HG03378 (cell line): Measurements from ENCODE around the gene PRH1.

Experiments
- ATAC-seq: cut with Tn5 transposase; IDR thresholded peaks from one replicate; pipeline ENCODE4 v1.9.1; 2021; ENCODE audit warnings: mild to moderate bottlenecking, moderate library complexity; ENCODE audit not compliant: unreplicated experiment

The PRH1 gene

GRCh38 chr12:10884086-10884725, at the start of gene PRH1:
TSS of gene PRH1 (minus strand) at chr12:10884255. CDS start at chr12:10884217, 38 bp downstream.
- no peak for ATAC-seq

DNA sequence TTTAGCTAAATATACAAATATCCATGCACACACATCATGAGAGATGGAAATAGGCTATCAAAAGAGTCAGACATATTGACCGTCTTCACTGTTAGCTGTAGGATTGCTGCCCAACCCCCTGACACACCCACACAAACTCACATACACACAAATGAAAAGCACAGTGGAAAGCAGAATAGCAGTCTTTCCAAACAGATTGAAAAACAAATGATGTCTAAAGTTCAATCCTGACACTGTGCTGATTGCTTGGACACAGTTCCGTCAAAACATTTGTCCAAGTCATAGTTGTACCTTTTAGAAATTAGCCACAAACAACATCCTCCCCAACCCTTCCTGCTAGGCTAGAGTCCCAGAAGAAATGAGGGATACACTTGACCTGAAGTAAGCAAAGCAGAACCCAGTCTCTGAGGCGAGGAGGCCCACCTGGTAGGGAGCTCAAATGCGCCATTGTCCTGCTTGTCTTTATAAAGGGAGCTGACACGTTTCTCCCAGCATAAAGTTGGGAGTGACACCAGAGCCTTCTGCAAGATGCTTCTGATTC, 44.8 kb upstream of the PRH1 start, which contains the start of gene PRH2:
Gene PRH2, plus strand, starts transcription at position 491 of the 541 bp plus-strand sequence. Its CDS starts 38 bp downstream, at position 529.
- ATAC-seq, result no peak

GRCh38 chr12:10926269-10926668, 42.2 kb upstream of the PRH1 start:
- ATAC-seq, result no peak

DNA sequence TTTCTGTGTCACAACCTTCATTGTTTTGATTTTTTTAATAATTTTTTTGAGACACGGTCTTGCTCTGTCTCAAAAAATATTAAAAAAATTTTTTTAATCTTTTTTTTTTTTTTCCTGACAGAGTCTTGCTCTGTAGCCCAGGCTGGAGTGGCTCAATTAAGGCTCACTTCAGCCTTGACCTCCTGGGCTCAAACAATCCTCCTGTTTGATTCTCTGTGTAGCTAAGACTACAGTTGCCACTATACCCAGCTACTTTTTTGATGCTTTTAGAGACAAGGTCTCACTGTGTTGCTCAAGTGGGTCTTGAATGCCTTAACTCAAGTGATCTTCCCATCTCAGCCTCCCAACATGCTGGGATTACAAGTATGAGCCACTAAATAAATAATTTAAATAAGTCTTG, 35.8 kb upstream of the PRH1 start:
- no peak for ATAC-seq

DNA sequence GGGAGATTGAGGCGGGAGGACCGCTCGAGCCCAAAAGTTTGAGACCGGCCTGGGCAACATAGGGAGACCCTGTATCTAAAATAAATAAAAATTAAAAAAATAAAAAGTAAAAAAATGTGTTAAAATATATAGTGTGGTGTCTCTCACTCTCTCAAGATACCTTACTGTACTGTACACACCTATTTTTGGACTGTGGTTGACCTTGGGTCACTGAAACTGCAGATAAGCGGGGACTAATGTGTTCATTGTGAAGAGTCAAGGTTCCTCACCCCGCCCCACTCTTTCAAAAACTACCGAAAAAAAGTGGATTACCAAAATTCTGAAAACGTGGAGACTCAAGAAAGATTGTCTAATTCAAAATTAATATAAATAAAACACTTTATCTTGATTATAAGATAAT, 26.3 kb upstream of the PRH1 start:
- ATAC-seq, result no peak

GRCh38 chr12:10909462-10909861, 25.4 kb upstream of the PRH1 start, which contains the start of gene TAS2R13:
TSS of gene TAS2R13 (minus strand) at chr12:10909562. CDS start at chr12:10909298, 264 bp downstream.
- no peak for ATAC-seq

- ATAC-seq, result no peak
Observed at GRCh38 chr12:10904686-10905085, 20.6 kb upstream of the PRH1 start.

- ATAC-seq, result no peak
Observed at GRCh38 chr12:10901427-10901826, 17.4 kb upstream of the PRH1 start.

DNA sequence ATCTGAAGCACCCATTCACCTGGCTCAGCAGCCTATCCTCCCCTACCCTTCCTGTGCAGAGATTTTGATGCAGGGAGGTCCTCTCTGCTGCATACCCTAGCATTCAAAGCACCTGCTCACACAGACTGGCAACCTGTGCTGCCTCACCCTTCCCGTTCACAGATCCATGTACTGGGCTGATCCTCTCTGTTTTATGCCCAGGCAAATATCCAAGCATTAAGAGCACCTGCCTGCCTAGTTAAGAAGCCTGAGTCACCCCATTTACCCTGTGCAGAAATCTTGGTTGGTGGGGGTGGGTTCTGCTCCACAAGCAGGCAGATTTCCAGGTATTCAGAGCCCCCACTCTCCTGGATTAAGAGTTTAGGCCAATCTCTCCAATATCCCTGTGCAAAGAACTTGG, 16.9 kb upstream of the PRH1 start:
- ATAC-seq, result no peak

DNA sequence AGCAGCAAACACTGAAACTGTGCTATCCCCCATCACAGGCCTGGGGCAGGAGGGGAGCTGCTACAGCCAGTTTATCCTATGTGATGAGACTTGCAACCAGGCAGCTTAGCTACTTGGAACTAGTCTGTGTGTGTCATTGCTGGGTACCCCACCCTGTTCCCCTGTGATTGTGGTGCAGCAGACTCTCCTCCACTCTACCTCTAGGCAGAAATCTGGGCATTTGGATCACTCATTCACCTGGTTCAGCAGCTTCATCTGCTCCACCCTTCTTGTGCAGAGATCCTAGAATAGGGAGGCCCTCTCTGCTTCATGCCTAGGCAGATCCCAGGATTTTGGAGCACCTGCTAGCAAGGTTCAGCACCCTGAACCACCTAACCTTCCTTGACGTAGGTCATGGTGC, 16.5 kb upstream of the PRH1 start:
- no peak for ATAC-seq

DNA sequence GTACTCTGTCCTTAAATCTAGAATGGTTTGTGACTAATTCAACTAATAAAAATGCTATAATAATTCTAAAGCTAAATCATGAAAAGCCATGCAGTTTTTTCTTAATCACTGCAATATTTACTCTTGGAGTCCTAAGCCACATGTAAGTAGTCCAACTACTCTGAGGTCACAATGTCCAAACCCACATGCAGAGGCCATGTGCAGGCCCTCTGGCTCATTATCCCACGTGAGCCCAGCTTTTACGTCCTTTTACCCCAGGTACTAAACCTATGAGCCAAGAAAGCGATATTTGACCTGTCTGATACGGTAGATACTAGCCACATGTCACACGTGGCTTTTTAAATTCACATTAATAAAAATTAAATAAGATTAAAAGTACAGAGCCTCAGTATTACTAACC, 12.8 kb upstream of the PRH1 start:
- no peak for ATAC-seq

DNA sequence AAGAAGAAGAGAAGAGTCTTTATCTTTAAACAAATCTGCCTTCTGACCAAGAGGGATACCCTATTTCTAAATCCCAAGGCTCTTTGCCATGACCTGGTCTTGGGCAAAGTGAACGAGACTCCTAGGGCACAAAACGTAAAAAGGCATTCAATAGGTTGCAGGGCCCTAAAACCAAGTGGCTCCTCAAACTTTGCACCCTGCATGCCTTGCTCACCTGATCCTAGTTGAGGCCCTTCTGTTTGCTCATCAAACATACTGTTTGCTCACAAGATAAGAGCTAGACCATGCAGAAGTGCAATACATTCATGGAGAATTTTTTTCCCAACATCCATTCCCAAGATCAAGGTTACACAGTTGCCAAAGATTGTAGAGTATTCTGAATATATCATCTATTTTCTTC, 7.9 kb upstream of the PRH1 start:
- no peak for ATAC-seq

GRCh38 chr12:10889226-10889625, 5.2 kb upstream of the PRH1 start:
- ATAC-seq, result no peak

GRCh38 chr12:10873378-10873777, 10.7 kb downstream of the PRH1 start:
- no peak for ATAC-seq

- no peak for ATAC-seq
Observed at GRCh38 chr12:10867381-10867780, 16.7 kb downstream of the PRH1 start.

DNA sequence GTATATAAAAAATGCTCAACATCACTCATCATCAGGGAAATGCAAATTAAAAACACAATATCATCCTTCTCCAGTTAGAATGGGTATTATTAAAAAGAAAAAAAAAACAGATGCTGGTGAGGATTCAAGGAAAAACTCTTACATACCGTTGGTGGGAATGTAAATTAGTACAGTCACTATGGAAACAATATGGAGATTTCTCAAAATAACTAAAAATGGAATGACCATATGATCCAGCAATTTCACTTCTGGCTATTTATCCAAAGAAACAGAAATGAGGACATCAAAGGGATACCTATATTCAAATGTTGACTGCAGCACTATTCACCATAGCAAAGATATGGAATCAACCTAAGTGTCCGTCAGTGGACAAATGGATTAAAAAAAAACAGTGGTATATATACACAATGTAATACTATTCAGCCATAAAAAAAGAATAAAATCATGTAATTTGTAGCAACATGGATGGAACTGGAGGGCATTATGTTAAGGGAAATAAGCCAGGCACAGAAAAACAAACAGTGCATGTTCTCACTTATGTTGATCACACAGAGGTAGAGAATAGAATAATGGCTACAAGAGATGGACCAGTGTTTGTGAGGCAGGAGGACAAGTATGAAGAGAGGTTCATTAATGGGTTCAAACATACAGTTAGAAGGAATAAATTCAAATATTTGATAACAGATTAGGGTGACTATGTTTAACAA, 20.4 kb downstream of the PRH1 start:
- no peak for ATAC-seq

DNA sequence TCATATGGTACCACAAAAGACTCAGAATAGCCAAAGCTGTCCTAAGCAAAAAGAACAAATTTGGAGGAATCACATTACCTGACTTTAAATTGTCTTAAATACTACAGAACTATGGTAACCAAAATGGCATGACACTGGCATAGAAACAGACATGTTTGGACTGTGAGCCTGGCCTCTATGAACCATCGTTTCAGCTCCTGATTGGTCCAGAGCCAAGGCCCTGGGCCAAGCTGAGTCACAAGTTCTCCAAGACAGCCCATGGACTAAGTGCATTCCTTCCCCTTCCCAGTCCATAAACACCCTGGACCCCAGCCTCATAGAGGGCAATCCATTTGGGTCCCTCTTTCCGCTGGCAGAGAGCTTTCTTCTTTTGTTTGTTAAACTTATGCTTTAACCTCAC, 22.7 kb downstream of the PRH1 start:
- ATAC-seq, result no peak

GRCh38 chr12:10855807-10856206, 28.2 kb downstream of the PRH1 start:
- no peak for ATAC-seq

DNA sequence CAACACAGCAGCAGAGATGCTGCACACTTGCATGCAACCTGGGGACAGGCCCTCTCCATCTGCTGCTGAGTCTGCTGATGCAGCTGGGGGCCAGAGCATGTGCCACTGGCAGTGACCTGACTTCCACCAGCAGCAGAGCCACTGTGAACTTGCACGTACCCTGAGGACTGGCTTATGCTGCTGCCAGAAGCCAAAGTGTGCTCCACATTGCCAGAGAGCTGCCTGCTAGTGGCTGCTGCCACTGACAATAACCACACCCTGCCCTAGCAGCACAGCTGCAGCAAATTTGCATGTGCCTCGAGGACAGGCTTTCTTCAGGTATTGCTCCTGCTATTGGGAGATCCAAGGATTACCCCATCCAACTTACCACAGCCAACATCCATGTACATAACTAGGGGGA, 30.3 kb downstream of the PRH1 start:
- no peak for ATAC-seq

DNA sequence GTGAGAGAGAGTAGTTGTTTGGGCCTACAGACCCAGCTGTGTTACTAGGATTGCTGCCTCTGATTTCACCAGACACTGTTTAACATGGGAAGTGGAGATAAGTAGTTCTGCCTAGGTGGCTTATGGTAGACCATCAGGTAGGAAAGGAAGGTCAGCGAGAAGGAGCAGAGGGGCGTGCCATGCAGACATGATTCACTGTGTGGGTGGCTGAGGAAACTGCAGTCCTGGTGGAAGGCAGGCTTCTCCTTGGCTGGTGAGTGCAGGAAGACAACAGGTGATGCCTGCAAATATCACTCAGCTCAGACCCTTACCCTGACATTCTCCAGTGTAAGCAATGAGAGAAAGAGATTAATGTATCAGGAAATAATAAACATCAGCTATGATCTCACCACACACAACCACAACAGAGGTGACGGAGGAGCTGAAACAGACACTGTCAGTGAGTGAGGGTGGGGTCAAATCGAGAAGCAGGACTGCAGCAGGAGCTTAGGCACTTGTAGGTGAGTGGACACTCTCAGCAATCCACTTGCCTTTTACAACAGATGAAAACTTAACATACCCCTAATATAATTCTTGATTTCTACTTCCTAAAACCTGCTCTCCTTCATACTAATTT, 32.7 kb downstream of the PRH1 start:
- no peak for ATAC-seq

- no peak for ATAC-seq
Observed at GRCh38 chr12:10849425-10849878, 34.6 kb downstream of the PRH1 start, which contains the start of gene PRR4. TSS of gene PRR4 (minus strand) at chr12:10849475. CDS start at chr12:10849437, 38 bp downstream.

GRCh38 chr12:10847744-10848143, 36.3 kb downstream of the PRH1 start:
- no peak for ATAC-seq
